Activated CD8-positive, alpha-beta T cell treated with anti-CD3 and anti-CD28 coated beads for 36 hours (primary cell): Measurements from ENCODE around the gene GRAMD1B. TPM values are rescaled to one million over a fixed set of nuclear protein-coding genes. Genes with fewer than 3 reads are reported as not detected.

Experiments
- ATAC-seq: fragments of 200-7000 bp; cut with Tn5 transposase; one replicate; pipeline ENCODE4 v1.10.0; 2021; ENCODE audit warnings: mild to moderate bottlenecking, moderate library complexity
- CTCF ChIA-PET: fragments of 350-600 bp; sonication (Branson Sonifier 250); formaldehyde crosslinking; loops from one replicate; lab custom pipeline; 2021; ENCODE audit warnings: antibody characterized with exemption; lab: Charles Lee
- POLR2A ChIA-PET: fragments of 350-600 bp; sonication (Branson Sonifier 250); formaldehyde crosslinking; loops from one replicate; lab custom pipeline; 2021; ENCODE audit warnings: antibody characterized with exemption; lab: Charles Lee
- DNase-seq: peaks from one replicate; pipeline ENCODE4 v3.0.0-alpha.2; 2020
- H3K27ac Mint-ChIP-seq: one replicate; pipeline ENCODE4 v1.8.0; 2021; ENCODE audit warnings: mild to moderate bottlenecking, mixed read lengths
- H3K27me3 Mint-ChIP-seq: one replicate; pipeline ENCODE4 v1.8.0; 2021; ENCODE audit warnings: mixed read lengths
- H3K36me3 Mint-ChIP-seq: one replicate; pipeline ENCODE4 v1.8.0; 2021; ENCODE audit warnings: low read depth, mixed read lengths
- H3K4me1 Mint-ChIP-seq: one replicate; pipeline ENCODE4 v1.8.0; 2021; ENCODE audit warnings: low read depth, mixed read lengths
- H3K4me3 Mint-ChIP-seq: one replicate; pipeline ENCODE4 v1.8.0; 2021; ENCODE audit warnings: mild to moderate bottlenecking, moderate library complexity, mixed read lengths
- H3K9me3 Mint-ChIP-seq: one replicate; pipeline ENCODE4 v1.8.0; 2021; ENCODE audit warnings: mixed read lengths
- CTCF ChIP-seq: fragments of 200-600 bp; IDR thresholded peaks from one replicate; pipeline ENCODE4 v1.8.0; 2022; ENCODE audit warnings: antibody characterized with exemption, mild to moderate bottlenecking
- intact Hi-C: fragments of 100-400 bp; cut with micrococcal nuclease; formaldehyde crosslinking; loops from one replicate; pipeline ENCODE4 v1.10.0; 2022
- total RNA-seq, 2 experiments: library from RNA; stranded (reverse); gene quantifications; one replicate each; pipeline ENCODE4 v1.2.3, GENCODE V29; 2021

Gene GRAMD1B
- total RNA-seq, 2 experiments from 2014 or later, result 15.4 to 16.2 TPM

- Mint-ChIP-seq H3K4me3 (no peak overlapping the region), H3K27me3 (no peaks in the 10 kb centered on the region), H3K27ac (no peak overlapping the region), H3K9me3 (no peaks in the 10 kb centered on the region), H3K4me1 (peaks cover 8% of the 10 kb centered on the region), H3K36me3 (no peaks in the 10 kb centered on the region)
- TF ChIP-seq CTCF, result no peak
- intact Hi-C loops, result no loop called here
- ChIA-PET CTCF (interaction anchor here (1.2 to 1.8 kb wide), 4 partner anchors 24 to 90 kb away, joined by 4 to 9 read pairs (median 4); no protein-coding TSS in a partner anchor), POLR2A (no interaction called here)
- DNase-seq (no peak), ATAC-seq (no peak)
Observed at GRCh38 chr11:123487157-123487744, 57.2 kb downstream of the GRAMD1B start.

GRCh38 chr11:123490527-123490926 is 60.5 kb downstream of the GRAMD1B start:
- CTCF ChIA-PET, result interaction anchor here (1.3 kb wide), 1 partner anchor 12 kb away, joined by 6 read pairs; no protein-coding TSS in a partner anchor
- POLR2A ChIA-PET, result no interaction called here

GRCh38 chr11:123491241-123491640 is 61.2 kb downstream of the GRAMD1B start:
- ChIA-PET CTCF (interaction anchor here (1.2 to 1.3 kb wide), 2 partner anchors 13 to 230 kb away, joined by 3 to 6 read pairs; no protein-coding TSS in a partner anchor), POLR2A (no interaction called here)
- Mint-ChIP-seq H3K4me1 (no peaks in the 10 kb centered on the region), H3K27ac (no peak overlapping the region), H3K36me3 (no peaks in the 10 kb centered on the region), H3K27me3 (no peaks in the 10 kb centered on the region), H3K9me3 (no peaks in the 10 kb centered on the region), H3K4me3 (no peak overlapping the region)
- DNase-seq, result no peak
- TF ChIP-seq CTCF, result no peak
- no peak for ATAC-seq
- intact Hi-C loops, result no loop called here

More at GRCh38 chr11:123490527-123490926, 60.5 kb downstream of the GRAMD1B start:
- intact Hi-C loops, result no loop called here
- H3K27me3 Mint-ChIP-seq, result no peaks in the 10 kb centered on the region
- H3K4me1 Mint-ChIP-seq, result no peaks in the 10 kb centered on the region
- H3K9me3 Mint-ChIP-seq, result no peaks in the 10 kb centered on the region
- no peak overlapping the region for H3K4me3 Mint-ChIP-seq
- ATAC-seq (no peak), DNase-seq (no peak)
- TF ChIP-seq CTCF, result no peak
- no peaks in the 10 kb centered on the region for H3K36me3 Mint-ChIP-seq
- no peak overlapping the region for H3K27ac Mint-ChIP-seq

GRCh38 chr11:123493349-123494063 is 63.4 kb downstream of the GRAMD1B start:
- H3K36me3 Mint-ChIP-seq, result no peaks in the 10 kb centered on the region
- DNase-seq, result no peak
- no peaks in the 10 kb centered on the region for H3K9me3 Mint-ChIP-seq
- H3K4me3 Mint-ChIP-seq, result no peak overlapping the region
- intact Hi-C loops, result no loop called here
- ChIA-PET POLR2A (interaction anchor here (0.9 kb wide), 1 partner anchor 10 kb away, joined by 3 read pairs; no protein-coding TSS in a partner anchor), CTCF (interaction anchor here (0.9 to 1.5 kb wide), 5 partner anchors 14 to 86 kb away, joined by 3 to 6 read pairs (median 4); no protein-coding TSS in a partner anchor)
- no peak for ATAC-seq
- TF ChIP-seq CTCF, result no peak
- H3K4me1 Mint-ChIP-seq, result no peaks in the 10 kb centered on the region
- H3K27ac Mint-ChIP-seq, result no peak overlapping the region
- H3K27me3 Mint-ChIP-seq, result no peaks in the 10 kb centered on the region
